ENCODE measurements around the gene SYNJ2. TPM values are rescaled to one million over a fixed set of nuclear protein-coding genes. Genes with fewer than 3 reads are reported as not detected.

Gene SYNJ2
- polyA plus RNA-seq, 2 of the 4 experiments (the other 2 are of a cell fraction), result 22.3 to 26.5 TPM

- no peak for TF ChIP-seq CTCF (IDR thresholded peaks at IDR 0.05)
- no peak for TF ChIP-seq KDM1A (IDR thresholded peaks at IDR 0.05; ENCODE audit: low read depth)
- TF ChIP-seq TFCP2L1 (CRISPR knock-in tag; IDR thresholded peaks at IDR 0.05), result no peak
Measured at GRCh38 chr6:158083455-158084325, 102.0 kb downstream of the SYNJ2 start (continued).

- CTCF ChIA-PET, result interaction anchor here (0.6 to 3.0 kb wide), 4 partner anchors 13 to 329 kb away, joined by 3 to 16 read pairs (median 3); no protein-coding TSS in a partner anchor
- H3K9me3 ChIP-seq, result no peaks in the 10 kb centered on the region
- POLR2A ChIA-PET, result no interaction called here
- no peak for TF ChIP-seq CEBPB (IDR thresholded peaks at IDR 0.05)
- no peak for TF ChIP-seq ZC3H11A (IDR thresholded peaks at IDR 0.05)
- no peak for TF ChIP-seq JUNB (IDR thresholded peaks at IDR 0.05)
- no peak for TF ChIP-seq EP300 (IDR thresholded peaks at IDR 0.05)
- TF ChIP-seq RFX5 (IDR thresholded peaks at IDR 0.05), result no peak
- TF ChIP-seq RARB (CRISPR knock-in tag; IDR thresholded peaks at IDR 0.05), result no peak
- TF ChIP-seq, protein P1, sequence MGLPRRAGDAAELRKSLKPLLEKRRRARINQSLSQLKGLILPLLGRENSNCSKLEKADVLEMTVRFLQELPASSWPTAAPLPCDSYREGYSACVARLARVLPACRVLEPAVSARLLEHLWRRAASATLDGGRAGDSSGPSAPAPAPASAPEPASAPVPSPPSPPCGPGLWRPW (IDR thresholded peaks at IDR 0.05), result no peak
- no peak for TF ChIP-seq ZSCAN20 (CRISPR knock-in tag; IDR thresholded peaks at IDR 0.05)
- TF ChIP-seq NR3C1 (IDR thresholded peaks at IDR 0.05), result no peak
- no peak for TF ChIP-seq TFCP2L1 (CRISPR knock-in tag; IDR thresholded peaks at IDR 0.05)
- TF ChIP-seq MAFK (IDR thresholded peaks at IDR 0.05; ENCODE audit: partially characterized antibody), result no peak
- TF ChIP-seq CBX8 (IDR thresholded peaks at IDR 0.05), result no peak
- WGBS (ENCODE audit: missing lambda C conversion rate), result 89% methylated on average over 16 of the region's 21 CpGs
- no peaks in the 10 kb centered on the region for H3K4me1 ChIP-seq
- no peak overlapping the region for H3K4me3 ChIP-seq
- H3K4me2 ChIP-seq, result no peak overlapping the region
- no peak for DNase-seq (ENCODE audit: low read depth in 1 of 2, low spot score in 1 of 2)
- FAIRE-seq, result no peak
- H3K27ac ChIP-seq, result no peak overlapping the region
- ATAC-seq, result no peak
Measured at GRCh38 chr6:158085261-158086053, 103.8 kb downstream of the SYNJ2 start.

GRCh38 chr6:158086054-158086503 lies 104.4 kb downstream of the SYNJ2 start:
- FAIRE-seq (no peak), ATAC-seq (no peak), DNase-seq (ENCODE audit: low read depth in 1 of 2, low spot score in 1 of 2) (no peak)
- Histone ChIP-seq H3K4me1 (no peaks in the 10 kb centered on the region), H3K4me2 (no peak overlapping the region), H3K9me3 (no peaks in the 10 kb centered on the region), H3K27ac (no peak overlapping the region), H3K4me3 (no peak overlapping the region)
- 100% methylated on average over 2 of the region's 2 CpGs for WGBS (ENCODE audit: missing lambda C conversion rate)
- TF ChIP-seq TFCP2L1 (CRISPR knock-in tag; IDR thresholded peaks at IDR 0.05) (no peak), NFE2L2 (conservative IDR thresholded peaks at IDR 0.05; ENCODE audit: low read length) (no peak), POLR2AphosphoS2 (conservative IDR thresholded peaks at IDR 0.05; ENCODE audit: low read length) (no peak), TP53 (CRISPR knock-in tag; IDR thresholded peaks at IDR 0.05) (no peak), MYC (IDR thresholded peaks at IDR 0.05; ENCODE audit: borderline replicate concordance, low read length) (no peak), MAFK (IDR thresholded peaks at IDR 0.05; ENCODE audit: partially characterized antibody) (no peak)
- ChIA-PET POLR2A (no interaction called here), CTCF (interaction anchor here (0.6 to 3.0 kb wide), 4 partner anchors 14 to 329 kb away, joined by 3 to 16 read pairs (median 3); no protein-coding TSS in a partner anchor)
